Measurements from ENCODE around the gene ENTPD6.
"Not testable (repeated sequence)": the region's sequence is repeated elsewhere in the genome, so short reads cannot be mapped to it uniquely, and the experiment has no call there.

Gene ENTPD6

GRCh38 chr20:25240851-25241658 lies 45.5 kb downstream of the ENTPD6 start:
- in situ Hi-C loops (cut with MboI; ENCODE audit: low sequenced_read_pairs): not testable (repeated sequence)

DNA sequence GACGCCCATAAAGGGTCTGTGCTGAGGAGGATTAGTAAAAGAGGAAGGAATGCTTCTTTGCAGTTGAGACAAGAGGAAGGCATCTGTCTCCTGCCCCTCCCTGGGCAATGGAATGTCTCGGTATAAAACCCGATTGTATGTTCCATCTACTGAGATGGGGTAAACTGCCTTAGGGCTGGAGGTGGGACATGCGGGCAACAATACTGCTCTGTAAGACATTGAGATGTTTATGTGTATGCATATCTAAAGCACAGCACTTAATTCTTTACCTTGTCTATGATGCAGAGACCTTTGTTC lies 46.1 kb downstream of the ENTPD6 start:
- in situ Hi-C loops (cut with MboI; ENCODE audit: low sequenced_read_pairs): not testable (repeated sequence)

DNA sequence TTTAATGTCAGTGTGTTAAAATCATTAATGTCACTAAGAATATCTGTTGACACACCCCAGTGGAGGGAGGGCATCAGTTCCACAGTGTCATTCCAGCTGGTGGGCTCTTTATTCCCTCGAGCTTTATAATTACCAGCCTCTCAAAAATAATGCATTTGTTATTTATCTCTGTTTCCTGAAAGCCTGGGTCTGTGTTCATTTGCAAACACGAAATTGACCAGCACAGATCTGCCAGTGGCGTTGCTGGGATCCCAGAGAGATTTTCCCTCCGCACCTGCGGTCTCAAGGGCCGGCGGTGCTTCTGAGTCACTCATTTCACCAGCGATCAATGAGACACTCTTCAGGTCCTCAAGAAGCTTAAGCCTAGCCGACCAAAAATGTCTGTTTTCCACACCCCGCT lies 46.7 kb downstream of the ENTPD6 start:
- in situ Hi-C loops (cut with MboI; ENCODE audit: low sequenced_read_pairs): no loop called here

DNA sequence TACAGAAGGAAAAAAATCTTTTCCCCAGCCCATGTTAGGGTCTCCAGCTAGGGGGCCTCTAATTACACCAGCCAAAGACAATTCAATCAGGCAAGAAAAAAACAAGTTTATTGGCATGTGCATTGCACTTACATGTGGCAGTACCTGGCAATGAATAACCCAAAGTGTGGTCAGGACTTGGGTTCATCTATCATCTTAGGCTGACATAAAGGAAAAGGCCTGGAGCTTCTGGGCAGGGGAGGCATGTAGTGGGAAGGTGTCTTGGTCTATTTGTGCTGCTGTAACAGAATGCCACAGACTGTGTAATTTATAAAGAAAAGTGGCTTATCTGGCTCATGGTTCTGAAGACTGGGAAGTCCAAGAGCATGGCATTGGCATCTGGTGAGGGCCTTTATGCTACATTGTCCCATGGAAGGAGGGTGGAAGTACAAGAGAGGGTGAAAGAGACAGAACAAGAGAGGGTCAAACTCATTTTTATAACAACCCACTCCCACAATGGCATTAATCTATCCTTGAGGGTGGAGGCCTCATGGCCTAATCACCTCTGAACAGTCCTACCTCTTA lies 48.0 kb downstream of the ENTPD6 start:
- in situ Hi-C loops (cut with MboI; ENCODE audit: low sequenced_read_pairs): no loop called here

DNA sequence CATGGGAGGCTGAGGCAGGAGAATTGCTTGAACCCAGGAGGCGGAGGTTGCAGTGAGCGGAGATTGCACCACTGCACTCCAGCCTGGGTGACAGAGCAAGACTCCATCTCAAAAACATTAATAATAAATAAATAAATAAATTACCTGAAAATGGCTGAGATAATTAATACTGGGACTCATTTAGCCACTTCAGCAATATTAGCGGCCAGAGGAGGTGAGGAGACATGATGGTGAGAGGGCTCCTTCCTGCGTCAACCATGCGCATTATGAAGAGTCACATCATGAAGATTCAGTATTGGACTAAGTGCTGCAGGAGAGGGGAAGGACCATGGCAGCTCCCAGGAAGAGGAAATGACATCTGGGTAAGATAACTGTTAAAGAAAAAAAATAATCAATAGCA lies 49.5 kb downstream of the ENTPD6 start:
- in situ Hi-C loops (cut with MboI; ENCODE audit: low sequenced_read_pairs): no loop called here

DNA sequence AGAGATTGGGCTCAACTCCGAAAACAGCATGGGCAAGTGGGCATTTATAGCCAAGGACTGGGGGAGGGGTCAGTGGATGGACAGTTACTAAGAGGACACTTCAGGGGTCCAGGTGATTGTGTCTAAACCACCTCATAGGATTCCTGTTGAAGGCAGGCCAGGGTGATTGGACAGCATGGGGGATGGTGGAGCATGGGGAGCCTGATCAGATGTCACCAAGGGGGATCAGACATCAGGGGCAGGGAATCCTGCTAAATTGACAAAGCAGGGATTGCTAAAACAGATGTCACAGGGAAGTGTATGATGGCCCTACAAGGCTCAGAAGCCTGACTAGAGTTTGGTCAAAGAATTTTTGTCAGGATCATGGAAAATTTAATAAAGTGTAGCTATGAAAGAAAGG lies 49.9 kb downstream of the ENTPD6 start:
- in situ Hi-C loops (cut with MboI; ENCODE audit: low sequenced_read_pairs): no loop called here

- in situ Hi-C loops (cut with MboI; ENCODE audit: low sequenced_read_pairs): no loop called here
Measured at GRCh38 chr20:25246182-25246999, 50.9 kb downstream of the ENTPD6 start.

DNA sequence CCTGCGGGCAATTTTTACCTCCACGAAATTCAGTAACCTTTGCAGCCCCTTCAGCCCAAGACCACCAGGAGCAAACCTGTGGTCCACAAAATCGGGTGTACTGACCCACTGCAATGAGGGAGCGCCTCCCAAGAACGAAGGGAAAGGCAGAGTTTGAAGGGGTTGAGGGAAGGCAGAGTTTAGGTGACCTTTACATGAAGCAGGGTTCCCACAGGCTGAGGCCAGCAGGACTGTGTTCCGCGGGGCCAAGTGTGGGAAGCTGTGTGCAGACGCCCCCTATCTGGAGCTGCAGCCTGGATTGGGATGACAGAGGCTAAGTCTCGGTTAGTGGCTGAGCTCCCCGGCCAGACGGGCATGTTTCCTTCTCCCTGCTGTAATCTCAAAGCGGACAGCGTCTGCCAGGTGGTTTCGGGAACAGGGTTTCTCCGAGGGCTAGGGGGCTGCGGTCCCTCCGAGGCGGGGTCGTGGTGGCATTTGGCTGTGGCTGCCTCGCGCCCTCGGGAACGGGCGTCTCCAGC lies 51.5 kb downstream of the ENTPD6 start:
- in situ Hi-C loops (cut with MboI; ENCODE audit: low sequenced_read_pairs): no loop called here

DNA sequence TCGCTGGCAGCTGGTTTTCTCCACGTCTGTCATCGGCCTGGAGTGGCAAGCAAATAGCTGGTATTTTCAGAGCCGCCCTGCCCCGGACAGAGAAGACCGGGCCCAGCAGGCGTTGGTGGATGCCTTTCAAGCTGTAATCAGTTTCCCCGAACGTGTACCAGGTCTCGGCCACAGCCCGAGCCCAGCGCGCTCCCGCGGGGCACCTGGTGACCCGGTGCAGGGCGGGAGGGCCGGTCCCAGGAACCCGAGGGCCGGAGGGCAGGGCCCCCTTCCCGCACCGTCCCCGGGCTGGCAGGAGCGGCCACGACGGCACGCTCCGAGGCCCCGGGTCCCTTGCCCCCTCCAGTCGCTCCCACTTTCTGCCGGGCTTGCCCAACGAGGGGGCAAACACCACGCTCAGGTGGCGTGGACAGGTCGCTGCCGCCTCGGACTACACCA lies 52.0 kb downstream of the ENTPD6 start:
- in situ Hi-C loops (cut with MboI; ENCODE audit: low sequenced_read_pairs): no loop called here

- in situ Hi-C loops (cut with MboI; ENCODE audit: low sequenced_read_pairs): no loop called here
Measured at GRCh38 chr20:25247956-25248785, 52.7 kb downstream of the ENTPD6 start, which contains the start of gene PYGB. PYGB (plus strand) TSS chr20:25248085; CDS start chr20:25248179, 94 bp downstream.

GRCh38 chr20:25248786-25249172 lies 53.3 kb downstream of the ENTPD6 start:
- in situ Hi-C loops (cut with MboI; ENCODE audit: low sequenced_read_pairs): no loop called here

DNA sequence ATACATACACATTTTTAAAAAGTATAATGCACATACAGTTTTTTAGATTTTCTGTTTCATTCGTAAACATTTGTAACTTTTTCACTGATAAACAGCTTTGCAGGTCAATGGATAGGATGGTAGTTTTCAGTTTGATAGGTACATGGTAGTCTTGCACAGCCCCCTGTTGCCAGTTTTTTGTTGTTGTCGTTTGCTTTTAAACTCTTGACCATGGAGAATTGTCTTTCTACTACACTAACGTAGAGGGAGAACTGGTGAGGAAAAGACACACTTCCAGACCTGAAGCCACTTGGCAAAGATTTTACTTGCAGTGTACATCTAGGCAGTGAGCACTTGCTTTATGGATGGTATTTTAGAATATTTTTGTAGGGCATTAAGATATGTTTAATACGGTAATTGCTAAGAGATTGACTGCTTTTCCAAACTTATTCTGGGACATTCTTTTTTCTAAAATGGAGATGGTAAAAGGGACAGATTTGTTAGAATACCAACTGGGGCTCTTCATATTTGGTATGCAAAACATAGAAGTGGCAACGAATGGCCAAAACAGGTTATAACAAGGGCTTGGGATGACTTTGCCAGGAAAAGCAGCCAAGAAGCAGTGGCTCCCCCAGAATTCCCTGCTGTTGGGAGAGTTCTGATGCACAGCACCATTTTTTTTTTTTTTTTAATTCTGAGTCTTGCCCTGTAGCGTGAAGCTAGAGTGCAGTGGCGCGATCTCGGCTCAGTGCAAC lies 53.9 kb downstream of the ENTPD6 start:
- in situ Hi-C loops (cut with MboI; ENCODE audit: low sequenced_read_pairs): no loop called here

DNA sequence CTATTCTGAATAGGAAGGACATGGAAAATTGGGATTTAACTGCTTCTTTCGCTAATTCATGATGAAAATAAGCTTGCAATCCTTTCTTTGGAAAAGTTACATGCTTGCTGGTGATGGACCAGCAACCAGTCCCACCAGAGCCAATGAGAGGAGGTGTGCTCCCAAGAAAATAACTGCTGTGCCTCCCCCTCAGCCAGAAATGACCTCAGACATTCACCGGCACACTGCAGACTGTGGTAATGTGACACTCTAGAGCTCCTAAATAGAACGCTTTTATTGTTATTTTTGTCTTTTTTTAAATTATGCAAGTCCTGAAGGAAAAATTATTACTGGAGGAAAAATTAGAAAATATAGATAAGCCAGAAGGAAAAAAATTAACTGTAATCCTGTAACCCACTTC lies 55.0 kb downstream of the ENTPD6 start:
- in situ Hi-C loops (cut with MboI; ENCODE audit: low sequenced_read_pairs): no loop called here

- in situ Hi-C loops (cut with MboI; ENCODE audit: low sequenced_read_pairs): no loop called here
Measured at GRCh38 chr20:25251019-25251418, 55.5 kb downstream of the ENTPD6 start.

DNA sequence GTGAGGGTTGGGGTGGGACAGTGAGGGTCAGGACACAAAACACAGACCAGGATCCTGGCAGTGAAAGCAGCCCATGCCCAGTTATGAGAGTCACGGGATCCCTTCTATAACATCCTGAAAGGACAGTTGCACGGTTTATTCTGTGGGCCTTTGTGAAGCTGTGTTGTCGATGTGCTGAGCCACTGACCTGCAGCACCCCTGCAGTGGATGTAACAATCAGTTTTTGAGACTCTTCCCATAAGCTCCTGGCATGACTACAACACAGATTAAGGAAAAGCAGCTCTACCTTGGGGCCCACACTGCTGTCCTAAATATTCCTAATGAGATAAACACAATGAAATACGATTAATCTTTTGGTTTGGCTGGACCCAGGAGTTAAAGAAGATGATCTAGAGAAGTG lies 56.0 kb downstream of the ENTPD6 start:
- in situ Hi-C loops (cut with MboI; ENCODE audit: low sequenced_read_pairs): no loop called here

GRCh38 chr20:25252230-25252651 lies 56.7 kb downstream of the ENTPD6 start:
- in situ Hi-C loops (cut with MboI; ENCODE audit: low sequenced_read_pairs): no loop called here

DNA sequence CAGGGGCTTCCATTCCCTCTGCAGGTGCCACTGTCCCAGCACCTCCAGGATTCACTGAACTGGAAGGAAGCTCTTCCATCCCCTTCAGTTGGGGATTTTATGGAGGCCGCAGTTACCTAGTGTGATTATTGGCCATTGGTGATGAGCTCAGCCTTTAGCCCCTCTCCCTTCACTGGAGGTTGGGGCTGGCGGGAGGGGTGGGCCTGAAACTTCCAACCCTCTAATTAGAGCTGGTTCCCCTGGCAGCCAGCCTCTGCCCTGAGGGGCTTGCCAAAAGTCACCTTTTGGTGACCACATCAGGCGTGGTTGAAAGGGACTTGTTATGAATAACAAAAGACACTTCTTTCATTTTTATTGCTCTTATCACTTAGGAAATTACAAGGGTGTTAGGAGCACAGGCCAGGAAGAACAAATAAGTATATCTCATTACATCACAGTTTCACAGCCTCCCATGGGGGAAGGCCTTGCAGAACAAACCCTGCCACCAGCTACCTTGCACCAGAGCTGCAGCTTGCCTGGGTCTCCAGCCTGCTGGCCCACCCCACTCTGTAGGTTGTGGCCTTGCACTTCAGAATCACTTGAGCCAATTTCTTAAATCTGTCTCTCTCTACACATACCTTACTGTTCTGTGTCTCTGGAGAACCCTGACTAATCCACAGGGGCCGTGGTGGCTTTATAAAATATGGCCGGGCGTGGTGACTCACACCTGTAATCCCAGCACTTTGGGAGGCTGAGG lies 57.3 kb downstream of the ENTPD6 start:
- in situ Hi-C loops (cut with MboI; ENCODE audit: low sequenced_read_pairs): no loop called here

DNA sequence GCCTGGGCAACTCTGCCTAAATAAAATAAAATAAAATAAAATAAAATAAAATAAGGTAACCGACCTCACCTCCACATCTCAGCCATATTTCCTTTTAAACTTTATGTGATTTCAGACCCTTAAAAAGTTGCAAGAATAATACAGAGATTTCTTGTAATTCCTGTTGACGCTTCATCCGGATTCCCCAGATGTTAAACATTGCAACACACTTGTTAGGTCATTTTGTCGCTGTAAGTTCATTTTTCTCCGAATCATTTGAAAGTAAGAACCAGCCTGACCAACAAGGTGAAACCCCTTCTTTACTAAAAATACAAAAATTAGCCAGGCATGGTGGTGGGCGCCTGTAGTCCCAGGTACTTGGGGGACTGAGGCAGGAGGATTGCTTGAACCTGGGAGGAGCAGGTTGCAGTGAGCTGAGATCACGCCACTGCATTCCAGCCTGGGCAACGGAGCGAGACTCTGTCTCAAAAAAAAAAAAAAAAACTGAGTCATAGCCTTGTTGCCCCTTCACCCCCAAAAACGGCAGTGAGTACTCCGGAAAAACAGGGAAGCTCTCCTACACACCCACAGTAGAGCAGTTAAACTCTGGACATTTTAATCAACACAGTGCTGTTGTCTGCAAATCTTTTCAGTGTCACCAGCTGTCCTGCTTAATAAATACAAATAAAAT lies 58.2 kb downstream of the ENTPD6 start:
- in situ Hi-C loops (cut with MboI; ENCODE audit: low sequenced_read_pairs): no loop called here

GRCh38 chr20:25254571-25254970 lies 59.1 kb downstream of the ENTPD6 start:
- in situ Hi-C loops (cut with MboI; ENCODE audit: low sequenced_read_pairs): no loop called here

Data from HL-60/S4 treated with phorbol 12-myristate 13-acetate at 8.2 ng/mL for 4 days and 3 days (cell line).